Globus pallidus (tissue), 1 donor: ENCODE data around the gene ADD3.

ENCODE experiments used
- DNase-seq: peaks from one replicate; pipeline ENCODE4 v3.0.0-alpha.2; 2015; ENCODE audit warnings: low spot score

The ADD3 gene

GRCh38 chr10:110181911-110182310 is 174.1 kb downstream of the ADD3 start:
- no peak for DNase-seq

- DNase-seq: no peak
Observed at GRCh38 chr10:110184398-110184797, 176.6 kb downstream of the ADD3 start.
